GM19467 (cell line): Measurements from ENCODE around the gene MRPS2.
"Not testable (repeated sequence)": the region's sequence is repeated elsewhere in the genome, so short reads cannot be mapped to it uniquely, and the experiment has no call there.

Experiments
- ATAC-seq: cut with Tn5 transposase; IDR thresholded peaks from one replicate; pipeline ENCODE4 v1.9.1; 2021; ENCODE audit warnings: mild to moderate bottlenecking, moderate library complexity; ENCODE audit not compliant: unreplicated experiment

The MRPS2 gene

DNA sequence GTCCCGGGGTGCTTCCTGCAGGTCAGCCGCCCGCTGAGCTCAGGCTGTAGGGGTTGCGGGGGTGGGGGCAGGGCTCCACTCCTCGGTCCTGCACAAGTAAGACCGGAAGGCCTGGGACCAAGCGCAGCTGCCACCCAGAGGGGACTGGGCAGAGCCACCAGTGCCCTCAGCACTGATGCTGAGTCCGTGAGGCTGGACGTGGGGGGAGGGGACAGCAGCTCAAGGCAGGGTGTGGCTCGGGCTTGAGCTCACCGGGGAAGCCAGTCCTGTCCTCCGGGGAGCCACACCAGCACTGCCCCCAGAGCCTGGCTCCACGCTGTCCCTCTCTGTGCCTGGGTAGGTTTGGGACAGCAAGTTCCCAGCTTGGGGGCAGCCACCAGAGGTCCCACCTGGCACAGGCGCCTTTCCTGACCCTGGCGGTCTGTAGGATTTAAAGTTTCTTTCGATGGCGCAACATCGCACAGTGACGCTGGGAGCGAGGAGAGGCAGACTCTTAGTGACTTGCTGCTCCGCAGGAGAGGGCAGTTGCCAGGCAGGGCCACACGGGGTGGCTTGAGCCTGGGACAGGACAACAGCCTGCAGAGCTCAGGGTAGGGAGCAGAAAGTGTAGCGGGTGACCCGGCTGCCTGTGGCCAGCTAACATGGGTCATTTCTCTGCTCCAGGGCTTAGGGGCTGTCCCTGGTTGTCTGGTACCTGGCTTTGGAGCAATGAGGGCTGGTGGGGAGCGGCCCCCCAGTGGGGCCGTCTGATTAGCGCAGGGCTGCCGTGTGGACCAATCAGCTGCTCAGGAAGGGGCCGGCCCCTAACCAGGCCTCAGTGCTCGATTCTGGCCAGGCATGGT lies 26.5 kb downstream of the MRPS2 start:
- no peak for ATAC-seq

DNA sequence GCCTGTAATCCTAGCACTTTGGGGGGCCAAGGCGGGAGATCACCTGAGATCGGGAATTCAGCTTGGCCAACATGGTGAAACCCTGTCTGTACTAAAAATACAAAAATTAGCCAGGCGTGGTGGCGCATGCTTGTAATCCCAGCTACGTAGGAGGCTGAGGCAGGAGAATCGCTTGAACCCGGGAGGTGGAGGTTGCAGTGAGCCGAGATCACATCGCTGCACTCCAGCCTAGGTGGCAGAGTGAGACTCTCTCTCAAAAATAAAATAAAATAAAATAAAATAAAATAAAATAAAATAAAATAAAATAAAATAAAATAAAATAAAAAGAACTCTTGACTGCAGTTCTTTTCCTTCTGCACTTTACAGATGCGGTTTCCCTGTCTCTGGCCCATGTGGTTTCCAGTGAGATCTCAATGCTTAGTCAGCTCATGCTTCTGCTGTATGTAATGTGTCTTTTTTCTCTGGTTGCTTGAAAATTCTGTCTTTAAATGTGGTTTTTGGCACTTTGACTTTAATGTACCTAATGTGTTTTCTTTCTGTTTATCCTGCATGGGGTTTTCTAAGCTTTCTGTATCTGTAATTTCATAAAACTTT lies 28.5 kb downstream of the MRPS2 start:
- ATAC-seq, result not testable (repeated sequence)

DNA sequence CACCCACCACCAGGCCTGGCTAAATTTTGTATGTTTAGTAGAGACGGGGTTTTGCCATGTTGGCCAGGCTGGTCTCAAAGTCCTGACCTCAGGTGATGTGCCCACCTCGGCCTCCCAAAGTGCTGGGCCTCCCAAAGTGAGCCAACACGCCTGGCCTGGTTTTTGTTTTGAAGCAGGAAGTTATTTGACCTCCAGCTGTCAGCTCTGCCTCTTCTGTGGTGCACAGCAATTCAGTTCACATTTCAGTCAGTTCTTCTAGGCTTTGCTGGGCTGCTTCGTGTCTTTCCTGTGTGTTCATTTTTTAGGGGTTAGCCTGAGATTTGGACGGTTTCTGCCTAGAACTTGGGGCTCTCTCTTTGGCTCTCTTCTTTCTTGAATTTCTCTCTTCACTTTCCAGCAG lies 29.7 kb downstream of the MRPS2 start:
- no peak for ATAC-seq

GRCh38 chr9:135531096-135531495 lies 30.6 kb downstream of the MRPS2 start:
- ATAC-seq, result no peak

- ATAC-seq, result no peak
Observed at GRCh38 chr9:135533113-135533512, 32.6 kb downstream of the MRPS2 start.

GRCh38 chr9:135533674-135534073 lies 33.2 kb downstream of the MRPS2 start:
- ATAC-seq, result no peak

GRCh38 chr9:135534192-135534711 lies 33.8 kb downstream of the MRPS2 start:
- ATAC-seq, result not testable (repeated sequence)

- ATAC-seq, result not testable (repeated sequence)
Observed at GRCh38 chr9:135534826-135535225, 34.3 kb downstream of the MRPS2 start.

GRCh38 chr9:135535631-135536030 lies 35.1 kb downstream of the MRPS2 start:
- not testable (repeated sequence) for ATAC-seq

- no peak for ATAC-seq
Observed at GRCh38 chr9:135536216-135536615, 35.7 kb downstream of the MRPS2 start.

- not testable (repeated sequence) for ATAC-seq
Observed at GRCh38 chr9:135543262-135543894, 42.9 kb downstream of the MRPS2 start.

GRCh38 chr9:135544981-135545635 lies 44.6 kb downstream of the MRPS2 start:
- ATAC-seq, result no peak

DNA sequence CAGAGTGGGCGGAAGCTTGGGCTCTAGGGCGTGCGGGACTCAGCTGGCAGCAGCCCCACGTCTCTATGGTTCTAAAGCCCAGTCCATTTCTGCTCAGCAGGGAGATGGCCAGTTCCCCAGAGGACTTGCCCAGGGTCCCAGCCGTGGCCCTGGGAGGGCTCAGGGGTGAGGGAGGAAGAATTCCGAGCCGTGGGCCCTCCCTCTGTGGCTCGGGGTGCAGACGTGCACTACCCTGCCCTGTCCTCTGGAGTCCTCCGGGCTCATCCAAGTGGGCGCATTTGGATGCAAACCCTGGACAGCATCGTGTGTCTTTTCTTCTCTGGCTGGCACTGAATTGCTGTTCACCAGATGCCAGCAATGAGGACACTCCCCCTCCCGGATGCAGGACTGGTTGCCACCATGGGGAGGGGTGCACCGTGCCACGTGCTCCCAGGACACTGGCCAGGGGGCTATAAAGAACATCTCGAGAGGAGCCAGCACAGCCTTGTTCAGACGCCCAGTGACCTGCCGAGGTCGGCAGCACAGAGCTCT lies 45.2 kb downstream of the MRPS2 start, which contains the start of gene OBP2A:
Gene OBP2A, plus strand, starts transcription at position 481 of the 531 bp plus-strand sequence. CDS start 55 bp downstream, outside the sequence.
- ATAC-seq, result not testable (repeated sequence)

- ATAC-seq, result not testable (repeated sequence)
Observed at GRCh38 chr9:135546792-135547617, 46.5 kb downstream of the MRPS2 start.

DNA sequence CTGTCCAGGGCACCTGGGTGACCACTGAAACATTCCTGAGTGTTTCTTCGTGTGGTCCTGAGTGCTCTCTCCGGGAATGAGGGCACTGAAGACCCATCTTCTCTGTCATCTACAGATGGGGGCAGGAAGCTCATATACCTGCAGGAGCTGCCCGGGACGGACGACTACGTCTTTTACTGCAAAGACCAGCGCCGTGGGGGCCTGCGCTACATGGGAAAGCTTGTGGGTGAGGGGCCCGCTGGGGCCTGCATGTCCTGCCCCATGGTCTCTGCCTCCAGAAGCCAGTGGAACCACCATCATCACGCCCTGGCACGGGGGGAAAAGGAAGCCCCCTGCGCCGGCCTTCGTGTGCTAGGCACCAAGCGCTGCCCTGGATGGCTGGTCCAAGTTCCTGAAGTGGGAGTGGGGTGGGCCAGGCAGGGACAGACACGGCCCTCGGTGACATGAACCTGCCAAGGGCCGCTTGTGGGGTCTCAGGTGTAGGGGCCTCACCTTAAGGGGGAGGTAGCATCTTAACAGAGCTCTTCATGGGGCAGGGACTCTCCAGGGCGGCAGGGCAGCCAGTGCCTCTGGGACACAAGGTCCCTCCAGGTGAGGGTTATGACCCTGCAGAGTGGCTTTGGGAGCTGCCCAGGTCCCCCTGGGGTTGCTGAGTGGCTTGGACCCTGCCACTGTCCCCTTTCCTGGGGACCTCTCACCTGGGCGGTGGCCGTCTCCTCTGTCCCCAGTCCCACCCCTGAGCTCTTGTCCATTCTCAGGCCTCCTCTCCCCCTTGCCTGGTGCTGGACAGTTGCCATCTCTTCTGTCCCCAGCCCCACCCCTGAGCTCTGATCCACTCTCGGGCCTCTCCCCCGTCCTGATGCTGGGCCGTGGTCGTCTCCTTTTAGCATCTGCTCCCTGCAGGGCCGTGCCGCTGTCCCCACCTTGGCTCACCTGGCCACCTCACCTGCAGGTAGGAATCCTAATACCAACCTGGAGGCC lies 47.6 kb downstream of the MRPS2 start:
- ATAC-seq, result no peak

- not testable (repeated sequence) for ATAC-seq
Observed at GRCh38 chr9:135549478-135550343, 49.2 kb downstream of the MRPS2 start.

DNA sequence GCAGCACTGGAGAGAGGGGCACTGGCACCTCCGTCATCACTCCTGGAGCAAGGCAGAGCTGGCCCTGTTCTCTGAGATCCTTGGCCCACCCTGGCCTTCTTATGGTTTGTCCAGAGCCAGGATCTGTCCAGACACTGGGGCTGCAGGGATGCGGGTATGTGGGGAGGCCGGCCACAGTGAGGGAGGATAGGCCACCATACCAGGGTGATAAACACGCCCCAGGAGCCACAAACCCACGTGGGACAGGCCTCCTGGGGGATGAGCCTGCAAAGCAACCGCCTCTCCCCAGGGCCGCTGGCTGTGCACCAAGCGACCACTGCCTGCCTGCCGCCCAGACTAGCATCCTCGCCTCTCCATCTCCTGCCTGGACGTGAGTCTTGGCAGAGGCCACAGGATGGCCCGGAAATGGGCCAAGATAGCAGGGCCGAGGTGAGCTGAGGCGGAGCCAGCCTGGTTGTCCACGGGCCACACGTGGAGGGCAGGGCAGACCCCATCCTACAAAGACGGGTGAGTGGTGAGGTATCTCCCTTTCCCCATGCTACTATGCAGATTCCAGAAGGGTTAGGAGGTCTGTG lies 49.9 kb downstream of the MRPS2 start:
- ATAC-seq, result no peak
